ENCODE results near the gene TSACC.

DNA sequence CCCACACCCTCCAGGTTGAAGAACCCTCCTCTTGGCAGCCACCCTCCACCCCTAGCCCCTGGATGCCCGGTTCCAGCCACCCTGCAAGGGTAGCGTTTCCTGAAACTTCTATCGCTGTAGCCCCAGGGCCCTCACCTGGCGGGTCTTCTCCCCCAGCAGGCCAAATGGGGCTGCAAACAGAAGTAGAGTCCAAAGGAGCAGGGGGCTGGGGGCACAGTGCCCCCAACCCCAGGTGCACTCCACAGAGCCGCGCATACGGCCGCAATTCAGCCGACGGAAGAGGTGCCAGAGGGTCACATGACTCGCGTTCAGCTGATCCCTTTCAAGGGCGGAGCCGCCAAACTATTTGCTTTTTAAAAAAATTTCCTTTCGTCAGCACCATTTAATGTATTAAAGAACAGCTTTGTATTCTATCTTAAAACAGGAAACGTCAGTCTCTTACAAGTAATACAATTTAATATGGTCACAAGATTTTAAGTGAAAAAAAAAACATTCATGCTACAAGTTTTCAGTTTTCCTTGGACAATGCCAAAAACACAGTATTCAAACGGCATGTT, 42.9 kb upstream of the TSACC start, which contains the start of gene GLMP:
- TF ChIP-seq, protein P1, sequence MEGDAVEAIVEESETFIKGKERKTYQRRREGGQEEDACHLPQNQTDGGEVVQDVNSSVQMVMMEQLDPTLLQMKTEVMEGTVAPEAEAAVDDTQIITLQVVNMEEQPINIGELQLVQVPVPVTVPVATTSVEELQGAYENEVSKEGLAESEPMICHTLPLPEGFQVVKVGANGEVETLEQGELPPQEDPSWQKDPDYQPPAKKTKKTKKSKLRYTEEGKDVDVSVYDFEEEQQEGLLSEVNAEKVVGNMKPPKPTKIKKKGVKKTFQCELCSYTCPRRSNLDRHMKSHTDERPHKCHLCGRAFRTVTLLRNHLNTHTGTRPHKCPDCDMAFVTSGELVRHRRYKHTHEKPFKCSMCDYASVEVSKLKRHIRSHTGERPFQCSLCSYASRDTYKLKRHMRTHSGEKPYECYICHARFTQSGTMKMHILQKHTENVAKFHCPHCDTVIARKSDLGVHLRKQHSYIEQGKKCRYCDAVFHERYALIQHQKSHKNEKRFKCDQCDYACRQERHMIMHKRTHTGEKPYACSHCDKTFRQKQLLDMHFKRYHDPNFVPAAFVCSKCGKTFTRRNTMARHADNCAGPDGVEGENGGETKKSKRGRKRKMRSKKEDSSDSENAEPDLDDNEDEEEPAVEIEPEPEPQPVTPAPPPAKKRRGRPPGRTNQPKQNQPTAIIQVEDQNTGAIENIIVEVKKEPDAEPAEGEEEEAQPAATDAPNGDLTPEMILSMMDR (IDR thresholded peaks at IDR 0.05; ENCODE audit: low read depth, low read length, missing input control), result no peak
- TF ChIP-seq TAF1 (conservative IDR thresholded peaks at IDR 0.05), result no peak
- TF ChIP-seq, protein P2, sequence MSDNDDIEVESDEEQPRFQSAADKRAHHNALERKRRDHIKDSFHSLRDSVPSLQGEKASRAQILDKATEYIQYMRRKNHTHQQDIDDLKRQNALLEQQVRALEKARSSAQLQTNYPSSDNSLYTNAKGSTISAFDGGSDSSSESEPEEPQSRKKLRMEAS (IDR thresholded peaks at IDR 0.05), result peak; percentile 23
- no peak for TF ChIP-seq HNF4G (IDR thresholded peaks at IDR 0.05)
- TF ChIP-seq GABPA (IDR thresholded peaks at IDR 0.05 in 1 of 2, conservative IDR thresholded peaks at IDR 0.05 in 1 of 2), result peak in 1 of 2 donors; percentile 48
- TF ChIP-seq YY1 (IDR thresholded peaks at IDR 0.05), result peak; percentile 37
- TF ChIP-seq, protein P3, sequence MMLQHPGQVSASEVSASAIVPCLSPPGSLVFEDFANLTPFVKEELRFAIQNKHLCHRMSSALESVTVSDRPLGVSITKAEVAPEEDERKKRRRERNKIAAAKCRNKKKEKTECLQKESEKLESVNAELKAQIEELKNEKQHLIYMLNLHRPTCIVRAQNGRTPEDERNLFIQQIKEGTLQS (IDR thresholded peaks at IDR 0.05), result no peak
- peak in 1 of 2 donors; percentile 14 for TF ChIP-seq EGR1 (IDR thresholded peaks at IDR 0.05; ENCODE audit: low read depth in 2 of 2)
- TF ChIP-seq FOXA1 (IDR thresholded peaks at IDR 0.05), result no peak
- TF ChIP-seq, protein P4, sequence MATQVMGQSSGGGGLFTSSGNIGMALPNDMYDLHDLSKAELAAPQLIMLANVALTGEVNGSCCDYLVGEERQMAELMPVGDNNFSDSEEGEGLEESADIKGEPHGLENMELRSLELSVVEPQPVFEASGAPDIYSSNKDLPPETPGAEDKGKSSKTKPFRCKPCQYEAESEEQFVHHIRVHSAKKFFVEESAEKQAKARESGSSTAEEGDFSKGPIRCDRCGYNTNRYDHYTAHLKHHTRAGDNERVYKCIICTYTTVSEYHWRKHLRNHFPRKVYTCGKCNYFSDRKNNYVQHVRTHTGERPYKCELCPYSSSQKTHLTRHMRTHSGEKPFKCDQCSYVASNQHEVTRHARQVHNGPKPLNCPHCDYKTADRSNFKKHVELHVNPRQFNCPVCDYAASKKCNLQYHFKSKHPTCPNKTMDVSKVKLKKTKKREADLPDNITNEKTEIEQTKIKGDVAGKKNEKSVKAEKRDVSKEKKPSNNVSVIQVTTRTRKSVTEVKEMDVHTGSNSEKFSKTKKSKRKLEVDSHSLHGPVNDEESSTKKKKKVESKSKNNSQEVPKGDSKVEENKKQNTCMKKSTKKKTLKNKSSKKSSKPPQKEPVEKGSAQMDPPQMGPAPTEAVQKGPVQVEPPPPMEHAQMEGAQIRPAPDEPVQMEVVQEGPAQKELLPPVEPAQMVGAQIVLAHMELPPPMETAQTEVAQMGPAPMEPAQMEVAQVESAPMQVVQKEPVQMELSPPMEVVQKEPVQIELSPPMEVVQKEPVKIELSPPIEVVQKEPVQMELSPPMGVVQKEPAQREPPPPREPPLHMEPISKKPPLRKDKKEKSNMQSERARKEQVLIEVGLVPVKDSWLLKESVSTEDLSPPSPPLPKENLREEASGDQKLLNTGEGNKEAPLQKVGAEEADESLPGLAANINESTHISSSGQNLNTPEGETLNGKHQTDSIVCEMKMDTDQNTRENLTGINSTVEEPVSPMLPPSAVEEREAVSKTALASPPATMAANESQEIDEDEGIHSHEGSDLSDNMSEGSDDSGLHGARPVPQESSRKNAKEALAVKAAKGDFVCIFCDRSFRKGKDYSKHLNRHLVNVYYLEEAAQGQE (IDR thresholded peaks at IDR 0.05), result peak; percentile 20
- no peak for TF ChIP-seq RAD21 (IDR thresholded peaks at IDR 0.05)
- TF ChIP-seq JUND (IDR thresholded peaks at IDR 0.05), result no peak
- TF ChIP-seq, protein P5, sequence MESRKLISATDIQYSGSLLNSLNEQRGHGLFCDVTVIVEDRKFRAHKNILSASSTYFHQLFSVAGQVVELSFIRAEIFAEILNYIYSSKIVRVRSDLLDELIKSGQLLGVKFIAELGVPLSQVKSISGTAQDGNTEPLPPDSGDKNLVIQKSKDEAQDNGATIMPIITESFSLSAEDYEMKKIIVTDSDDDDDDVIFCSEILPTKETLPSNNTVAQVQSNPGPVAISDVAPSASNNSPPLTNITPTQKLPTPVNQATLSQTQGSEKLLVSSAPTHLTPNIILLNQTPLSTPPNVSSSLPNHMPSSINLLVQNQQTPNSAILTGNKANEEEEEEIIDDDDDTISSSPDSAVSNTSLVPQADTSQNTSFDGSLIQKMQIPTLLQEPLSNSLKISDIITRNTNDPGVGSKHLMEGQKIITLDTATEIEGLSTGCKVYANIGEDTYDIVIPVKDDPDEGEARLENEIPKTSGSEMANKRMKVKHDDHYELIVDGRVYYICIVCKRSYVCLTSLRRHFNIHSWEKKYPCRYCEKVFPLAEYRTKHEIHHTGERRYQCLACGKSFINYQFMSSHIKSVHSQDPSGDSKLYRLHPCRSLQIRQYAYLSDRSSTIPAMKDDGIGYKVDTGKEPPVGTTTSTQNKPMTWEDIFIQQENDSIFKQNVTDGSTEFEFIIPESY (IDR thresholded peaks at IDR 0.05), result peak; percentile 70
